Mesothelial cell of epicardium (in vitro differentiated cells): ENCODE results near the gene DARS1. TPM values are rescaled to one million over a fixed set of nuclear protein-coding genes. Genes with fewer than 3 reads are reported as not detected.
A peak's percentile ranks its signal among the peaks of the same experiment; 100 is the strongest.

Source experiments
- DNase-seq, 2 experiments: peaks; one replicate each; pipeline ENCODE4 v3.0.0; 2021; ENCODE audit warnings: low spot score in 2 of 2; ENCODE audit not compliant: unreplicated experiment in 2 of 2
- H3K27ac Mint-ChIP-seq: 2 replicates; pipeline ENCODE4 v1.8.0; 2021; ENCODE audit warnings: mixed read lengths
- H3K27me3 Mint-ChIP-seq: 2 replicates; pipeline ENCODE4 v1.8.0; 2021; ENCODE audit warnings: low read depth, mixed read lengths
- H3K36me3 Mint-ChIP-seq: 2 replicates; pipeline ENCODE4 v1.8.0; 2021; ENCODE audit warnings: mixed read lengths
- H3K4me1 Mint-ChIP-seq: 2 replicates; pipeline ENCODE4 v1.8.0; 2021; ENCODE audit warnings: mixed read lengths
- H3K4me3 Mint-ChIP-seq: 2 replicates; pipeline ENCODE4 v1.8.0; 2021; ENCODE audit warnings: mild to moderate bottlenecking, moderate library complexity, mixed read lengths
- H3K9me3 Mint-ChIP-seq: 2 replicates; pipeline ENCODE4 v1.8.0; 2021; ENCODE audit warnings: mixed read lengths
- CTCF ChIP-seq: fragments of 200-600 bp; sonication (generic); IDR thresholded peaks from one replicate; pipeline ENCODE4 v1.5.0; 2021; ENCODE audit warnings: antibody characterized with exemption; ENCODE audit not compliant: unreplicated experiment
- total RNA-seq: library from RNA; stranded (reverse); gene quantifications from 3 replicates; pipeline ENCODE4 v1.2.1, GENCODE V29; 2021

The DARS1 gene
- total RNA-seq, 1 donor from 2014 or later: 82.6 TPM

GRCh38 chr2:136030406-136030805, 45.0 kb upstream of the DARS1 start:
- Mint-ChIP-seq H3K4me1 (peaks cover 27% of the 10 kb centered on the region), H3K4me3 (no peak overlapping the region), H3K36me3 (no peaks in the 10 kb centered on the region), H3K27me3 (peaks cover 6% of the 10 kb centered on the region), H3K27ac (no peak overlapping the region), H3K9me3 (no peaks in the 10 kb centered on the region)
- TF ChIP-seq CTCF: no peak
- no peak for DNase-seq

- Mint-ChIP-seq H3K27ac (no peak overlapping the region), H3K27me3 (peaks cover 1% of the 10 kb centered on the region), H3K36me3 (no peaks in the 10 kb centered on the region), H3K4me1 (peaks cover 34% of the 10 kb centered on the region), H3K9me3 (no peaks in the 10 kb centered on the region), H3K4me3 (no peak overlapping the region)
- no peak for DNase-seq
- no peak for TF ChIP-seq CTCF
Observed at GRCh38 chr2:136029149-136029548, 43.7 kb upstream of the DARS1 start.

- TF ChIP-seq CTCF: no peak
- Mint-ChIP-seq H3K4me1 (peaks cover 34% of the 10 kb centered on the region), H3K27me3 (no peaks in the 10 kb centered on the region), H3K36me3 (no peaks in the 10 kb centered on the region), H3K9me3 (no peaks in the 10 kb centered on the region), H3K27ac (no peak overlapping the region), H3K4me3 (no peak overlapping the region)
- DNase-seq: no peak
Observed at GRCh38 chr2:136028001-136028400, 42.6 kb upstream of the DARS1 start.

- Mint-ChIP-seq H3K4me1 (peaks cover 26% of the 10 kb centered on the region), H3K27ac (no peak overlapping the region)
Observed at GRCh38 chr2:136027112-136027511, 41.7 kb upstream of the DARS1 start.

GRCh38 chr2:136025057-136025973, 39.9 kb upstream of the DARS1 start:
- Mint-ChIP-seq H3K36me3 (no peaks in the 10 kb centered on the region), H3K27ac (peak overlapping the region; percentile 95), H3K4me3 (peak overlapping the region; percentile 70), H3K9me3 (no peaks in the 10 kb centered on the region), H3K27me3 (no peaks in the 10 kb centered on the region), H3K4me1 (peaks cover 15% of the 10 kb centered on the region)
- TF ChIP-seq CTCF: no peak
- peak; percentile 66 to 82 for DNase-seq

More at GRCh38 chr2:136027112-136027511, 41.7 kb upstream of the DARS1 start:
- H3K27me3 Mint-ChIP-seq: no peaks in the 10 kb centered on the region
- no peak overlapping the region for H3K4me3 Mint-ChIP-seq
- H3K9me3 Mint-ChIP-seq: no peaks in the 10 kb centered on the region
- H3K36me3 Mint-ChIP-seq: no peaks in the 10 kb centered on the region
- no peak for DNase-seq
- TF ChIP-seq CTCF: no peak
